Measurements from ENCODE around the gene TRRAP. TPM values are rescaled to one million over a fixed set of nuclear protein-coding genes. Genes with fewer than 3 reads are reported as not detected.

The TRRAP gene
- total RNA-seq, 4 donors from 2014 or later = 27.2 to 35.8 (median 30.1) TPM

GRCh38 chr7:98879198-98879978 lies 1.1 kb downstream of the TRRAP start:
- ATAC-seq (ENCODE audit: low FRiP score) = no peak
- DNase-seq (ENCODE audit: low spot score) = no peak

DNA sequence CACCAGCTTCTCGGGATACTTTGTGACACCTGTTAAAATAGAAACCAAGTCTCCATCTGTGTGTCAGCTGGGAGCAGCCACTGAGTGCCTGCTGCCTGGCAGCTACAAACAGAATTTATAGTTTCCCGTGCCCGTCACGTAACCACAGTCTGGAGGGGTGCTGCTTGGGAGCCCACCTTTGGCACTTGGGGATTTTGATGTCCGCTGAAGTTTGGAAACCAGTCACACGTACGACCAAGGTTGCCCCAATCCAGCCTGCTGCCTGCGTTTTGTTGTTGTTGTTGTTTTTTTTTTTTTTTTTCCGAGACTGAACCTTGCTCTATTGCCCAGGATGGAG lies 1.6 kb downstream of the TRRAP start:
- no peak for ATAC-seq (ENCODE audit: low FRiP score)
- DNase-seq (ENCODE audit: low spot score) = no peak
- TF ChIP-seq CTCF (IDR thresholded peaks at IDR 0.05) = no peak

More at GRCh38 chr7:98879198-98879978, 1.1 kb downstream of the TRRAP start:
- no peak for TF ChIP-seq CTCF (IDR thresholded peaks at IDR 0.05)

- TF ChIP-seq CTCF (IDR thresholded peaks at IDR 0.05) = no peak
- DNase-seq (ENCODE audit: low spot score) = no peak
- no peak for ATAC-seq (ENCODE audit: low FRiP score)
Measured at GRCh38 chr7:98880485-98880884, 2.2 kb downstream of the TRRAP start.

DNA sequence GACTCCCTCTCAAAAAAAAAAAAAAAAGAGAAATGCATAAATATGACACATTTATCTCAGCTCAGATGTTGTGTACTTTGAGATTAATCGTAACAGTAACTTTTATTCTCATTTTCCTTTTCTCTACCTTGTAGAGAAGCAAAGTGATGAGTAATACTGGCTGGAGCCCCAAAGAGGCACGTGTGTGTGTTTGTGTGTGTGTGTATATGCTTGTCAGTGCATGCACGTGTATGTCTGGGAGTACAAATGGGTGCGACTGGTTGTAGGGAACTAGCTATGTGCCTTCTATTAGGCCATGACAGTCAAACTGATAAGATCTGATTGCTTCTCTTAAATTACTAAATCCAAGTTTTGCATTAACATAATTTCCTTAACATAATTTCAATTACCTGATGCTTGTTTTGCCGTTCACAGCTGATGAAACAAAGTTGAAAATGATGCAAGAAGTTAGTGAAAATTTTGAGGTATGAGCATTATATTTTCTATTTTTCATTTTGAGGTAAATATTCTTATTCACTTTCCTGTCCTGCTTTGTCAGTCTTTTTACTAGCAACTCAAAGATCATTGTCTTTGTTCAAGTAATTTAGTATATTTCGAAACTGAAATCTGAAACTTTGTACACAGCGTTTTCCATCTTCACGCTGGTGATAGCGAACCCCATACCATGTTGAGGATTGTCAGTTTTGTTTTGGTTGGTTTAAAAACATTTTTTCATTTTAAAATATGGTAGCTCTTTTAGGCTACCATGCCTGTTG lies 3.4 kb downstream of the TRRAP start:
- ATAC-seq (ENCODE audit: low FRiP score) = no peak
- DNase-seq (ENCODE audit: low spot score) = no peak
- TF ChIP-seq CTCF (IDR thresholded peaks at IDR 0.05) = no peak

GRCh38 chr7:98884416-98884815 lies 6.1 kb downstream of the TRRAP start:
- DNase-seq (ENCODE audit: low spot score) (no peak), ATAC-seq (ENCODE audit: low FRiP score) (no peak)
- no peak for TF ChIP-seq CTCF (IDR thresholded peaks at IDR 0.05)

DNA sequence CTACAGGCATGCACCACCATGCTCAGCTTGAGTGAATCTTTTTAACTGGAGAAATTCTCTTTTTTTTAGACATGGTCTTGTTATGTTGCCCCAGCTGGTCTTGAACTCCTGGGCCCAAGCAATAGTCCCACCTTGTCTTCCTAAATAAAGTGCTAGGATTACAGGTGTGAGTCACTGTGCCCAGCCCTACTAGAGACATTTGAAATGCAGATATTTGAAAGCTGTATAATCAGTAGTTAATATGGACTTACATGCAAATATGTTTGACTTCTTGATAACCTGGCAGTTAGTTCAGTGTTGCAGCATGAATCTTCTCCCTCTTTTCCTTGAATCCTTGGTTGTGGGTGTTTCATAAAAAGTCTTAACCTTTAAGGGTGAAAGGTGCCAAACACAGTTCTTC lies 8.7 kb downstream of the TRRAP start:
- TF ChIP-seq CTCF (IDR thresholded peaks at IDR 0.05) = no peak
- ATAC-seq (ENCODE audit: low FRiP score) (no peak), DNase-seq (ENCODE audit: low spot score) (no peak)

GRCh38 chr7:98892609-98893008 lies 14.3 kb downstream of the TRRAP start:
- no peak for TF ChIP-seq CTCF (IDR thresholded peaks at IDR 0.05)
- DNase-seq (ENCODE audit: low spot score) (no peak), ATAC-seq (ENCODE audit: low FRiP score) (no peak)

Data from omental fat pad (tissue), 4 donors.